Effector memory CD4-positive, alpha-beta T cell (primary cell): ENCODE results near the gene SDCCAG8.

Source experiments
- DNase-seq, 3 donors: peaks; one replicate each; pipeline ENCODE4 v3.0.0-alpha.2; 2020
- H3K27ac ChIP-seq: 2 replicates; pipeline ENCODE4 v1.7.0; 2013; ENCODE audit warnings: mild to moderate bottlenecking, low read length, moderate library complexity; ENCODE audit not compliant: insufficient read depth, poor library complexity, severe bottlenecking
- H3K27me3 ChIP-seq: replicated peaks from 2 replicates; pipeline ENCODE4 v1.7.0; 2013; ENCODE audit warnings: mild to moderate bottlenecking, low read length; ENCODE audit not compliant: insufficient read depth, control insufficient read depth, poor library complexity, severe bottlenecking
- H3K36me3 ChIP-seq: 2 replicates; pipeline ENCODE4 v1.7.0; 2013; ENCODE audit warnings: mild to moderate bottlenecking, low read length, moderate library complexity; ENCODE audit not compliant: control insufficient read depth, insufficient read depth
- H3K4me1 ChIP-seq: 2 replicates; pipeline ENCODE4 v1.7.0; 2013; ENCODE audit warnings: low read length, mild to moderate bottlenecking; ENCODE audit not compliant: control insufficient read depth, insufficient read depth, poor library complexity, severe bottlenecking
- H3K4me3 ChIP-seq: 2 replicates; pipeline ENCODE4 v1.7.0; 2013; ENCODE audit warnings: low read length, low read depth, mild to moderate bottlenecking; ENCODE audit not compliant: insufficient read depth, poor library complexity, severe bottlenecking
- H3K9me3 ChIP-seq: 2 replicates; pipeline ENCODE4 v1.7.0; 2013; ENCODE audit warnings: mild to moderate bottlenecking, low read length, moderate library complexity; ENCODE audit not compliant: control insufficient read depth

The SDCCAG8 gene

GRCh38 chr1:243488459-243489157 is 232.8 kb downstream of the SDCCAG8 start:
- H3K27me3 ChIP-seq, result no peaks in the 10 kb centered on the region
- H3K9me3 ChIP-seq, result no peaks in the 10 kb centered on the region
- H3K27ac ChIP-seq, result no peak overlapping the region
- no peaks in the 10 kb centered on the region for H3K4me1 ChIP-seq
- peaks cover 3% of the 10 kb centered on the region for H3K36me3 ChIP-seq
- no peak overlapping the region for H3K4me3 ChIP-seq
- DNase-seq, result no peak

GRCh38 chr1:243489158-243489527 is 233.3 kb downstream of the SDCCAG8 start:
- no peak overlapping the region for H3K27ac ChIP-seq
- no peak for DNase-seq
- H3K4me1 ChIP-seq, result no peaks in the 10 kb centered on the region
- H3K27me3 ChIP-seq, result no peaks in the 10 kb centered on the region
- peaks cover 3% of the 10 kb centered on the region for H3K36me3 ChIP-seq
- no peak overlapping the region for H3K4me3 ChIP-seq
- H3K9me3 ChIP-seq, result no peaks in the 10 kb centered on the region

- no peak overlapping the region for H3K27ac ChIP-seq
- no peak overlapping the region for H3K4me3 ChIP-seq
- no peaks in the 10 kb centered on the region for H3K9me3 ChIP-seq
- H3K36me3 ChIP-seq, result peaks cover 3% of the 10 kb centered on the region
- DNase-seq, result no peak
- H3K27me3 ChIP-seq, result no peaks in the 10 kb centered on the region
- no peaks in the 10 kb centered on the region for H3K4me1 ChIP-seq
Measured at GRCh38 chr1:243489681-243490546, 234.1 kb downstream of the SDCCAG8 start.

- DNase-seq, result no peak
- Histone ChIP-seq H3K9me3 (no peaks in the 10 kb centered on the region), H3K27ac (no peak overlapping the region), H3K4me1 (no peaks in the 10 kb centered on the region), H3K36me3 (peaks cover 3% of the 10 kb centered on the region), H3K4me3 (no peak overlapping the region), H3K27me3 (no peaks in the 10 kb centered on the region)
Measured at GRCh38 chr1:243490748-243491686, 235.2 kb downstream of the SDCCAG8 start.

- Histone ChIP-seq H3K4me3 (no peak overlapping the region), H3K27me3 (no peaks in the 10 kb centered on the region), H3K9me3 (no peaks in the 10 kb centered on the region), H3K4me1 (no peaks in the 10 kb centered on the region), H3K27ac (no peak overlapping the region), H3K36me3 (peaks cover 3% of the 10 kb centered on the region)
- DNase-seq, result no peak
Measured at GRCh38 chr1:243493156-243494129, 237.6 kb downstream of the SDCCAG8 start.

- H3K9me3 ChIP-seq, result no peaks in the 10 kb centered on the region
- no peaks in the 10 kb centered on the region for H3K36me3 ChIP-seq
- no peaks in the 10 kb centered on the region for H3K27me3 ChIP-seq
- H3K4me3 ChIP-seq, result no peak overlapping the region
- H3K4me1 ChIP-seq, result no peaks in the 10 kb centered on the region
- H3K27ac ChIP-seq, result no peak overlapping the region
- DNase-seq, result no peak
Measured at GRCh38 chr1:243494741-243495431, 239.0 kb downstream of the SDCCAG8 start.

- Histone ChIP-seq H3K4me3 (no peak overlapping the region), H3K4me1 (no peaks in the 10 kb centered on the region), H3K36me3 (no peaks in the 10 kb centered on the region), H3K27me3 (no peaks in the 10 kb centered on the region), H3K27ac (no peak overlapping the region), H3K9me3 (no peaks in the 10 kb centered on the region)
- DNase-seq, result no peak
Measured at GRCh38 chr1:243495442-243496186, 239.8 kb downstream of the SDCCAG8 start.

GRCh38 chr1:243496187-243496646 is 240.4 kb downstream of the SDCCAG8 start:
- Histone ChIP-seq H3K27ac (no peak overlapping the region), H3K9me3 (no peaks in the 10 kb centered on the region), H3K36me3 (no peaks in the 10 kb centered on the region), H3K4me3 (no peak overlapping the region), H3K4me1 (no peaks in the 10 kb centered on the region), H3K27me3 (no peaks in the 10 kb centered on the region)
- no peak for DNase-seq
